ENCODE results near the gene SRRM1. TPM values are rescaled to one million over a fixed set of nuclear protein-coding genes. Genes with fewer than 3 reads are reported as not detected.
"Not testable (repeated sequence)": the region's sequence is repeated elsewhere in the genome, so short reads cannot be mapped to it uniquely, and the experiment has no call there.

The SRRM1 gene
- total RNA-seq, 2 experiments from 2014 or later, result 189 to 207 TPM

DNA sequence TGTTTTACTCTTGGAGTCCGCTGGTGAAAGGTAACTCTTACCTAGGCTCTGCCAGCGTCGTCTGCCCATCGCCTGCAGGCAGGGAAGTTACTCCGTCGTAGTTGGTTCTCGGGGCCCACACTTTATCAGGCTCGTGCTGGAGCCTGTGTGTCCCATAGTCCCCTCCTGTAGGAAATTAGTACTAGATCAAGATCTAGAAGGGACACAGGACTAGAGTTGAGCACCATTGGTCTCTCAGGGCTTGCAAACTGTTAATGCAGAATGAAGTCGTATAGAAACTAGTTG is 940 bp downstream of the SRRM1 start:
- Mint-ChIP-seq H3K4me1 (ENCODE audit: low read depth) (peaks cover 51% of the 10 kb centered on the region), H3K27ac (peak overlapping the region; percentile 90), H3K27me3 (ENCODE audit: low read depth) (no peaks in the 10 kb centered on the region), H3K9me3 (ENCODE audit: insufficient read depth) (no peaks in the 10 kb centered on the region), H3K4me3 (peak overlapping the region; percentile 96), H3K36me3 (ENCODE audit: low read depth) (peaks cover 54% of the 10 kb centered on the region)
- CTCF ChIA-PET, result interaction anchor here (1.4 to 2.0 kb wide), 2 partner anchors 44 to 229 kb away, joined by 7 read pairs; partner anchors contain the start of gene NIPAL3
- DNase-seq, result no peak
- no peak for ATAC-seq
- POLR2A ChIA-PET, result interaction anchor here (0.7 to 1.2 kb wide), 5 partner anchors 9 to 227 kb away, joined by 3 to 4 read pairs (median 3); partner anchors contain the start of gene RCAN3

DNA sequence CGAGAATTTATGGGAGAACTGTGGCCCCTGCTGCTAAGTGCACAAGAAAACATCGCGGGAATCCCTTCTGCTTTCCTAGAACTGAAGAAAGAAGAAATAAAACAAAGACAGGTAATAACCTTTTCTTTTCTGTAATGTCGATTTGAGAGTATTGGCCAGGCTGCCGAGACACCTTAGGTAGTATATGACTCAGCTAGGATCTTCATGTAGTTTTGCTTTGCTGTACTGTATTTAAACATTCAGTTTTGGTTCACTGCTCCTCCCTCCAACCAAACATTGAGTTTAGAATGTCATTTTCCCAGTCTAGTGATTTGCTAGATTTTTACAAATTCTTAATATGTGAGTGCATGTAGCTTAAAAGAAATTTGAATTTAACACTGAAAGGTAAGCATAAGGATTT is 5.8 kb downstream of the SRRM1 start:
- peaks cover 43% of the 10 kb centered on the region for H3K4me1 Mint-ChIP-seq (ENCODE audit: low read depth)

DNA sequence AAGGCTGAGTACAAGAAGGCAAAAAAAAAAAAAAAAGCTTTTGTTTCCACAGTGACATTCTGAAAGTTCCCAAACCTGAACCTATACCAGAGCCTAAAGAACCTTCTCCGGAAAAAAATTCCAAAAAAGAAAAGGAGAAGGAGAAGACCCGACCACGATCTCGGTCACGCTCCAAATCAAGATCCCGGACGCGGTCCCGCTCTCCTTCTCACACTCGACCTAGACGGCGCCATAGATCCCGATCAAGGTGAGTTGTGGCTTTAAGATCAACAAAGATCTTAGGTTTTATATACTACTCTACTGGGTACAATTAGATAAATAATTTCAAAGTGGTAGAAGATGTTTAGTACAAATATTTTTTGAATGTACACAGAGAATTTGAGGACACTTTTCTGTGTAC is 9.3 kb downstream of the SRRM1 start:
- H3K9me3 Mint-ChIP-seq (ENCODE audit: insufficient read depth), result no peaks in the 10 kb centered on the region
- no peaks in the 10 kb centered on the region for H3K27me3 Mint-ChIP-seq (ENCODE audit: low read depth)
- H3K4me3 Mint-ChIP-seq, result no peak overlapping the region
- peaks cover 87% of the 10 kb centered on the region for H3K36me3 Mint-ChIP-seq (ENCODE audit: low read depth)
- DNase-seq (no peak), ATAC-seq (no peak)
- peaks cover 19% of the 10 kb centered on the region for H3K4me1 Mint-ChIP-seq (ENCODE audit: low read depth)
- no peak overlapping the region for H3K27ac Mint-ChIP-seq
- ChIA-PET POLR2A (no interaction called here), CTCF (no interaction called here)

More for the DNA sequence above, 5.8 kb downstream of the SRRM1 start:
- ATAC-seq (no peak), DNase-seq (no peak)
- Mint-ChIP-seq H3K4me3 (no peak overlapping the region), H3K27me3 (ENCODE audit: low read depth) (no peaks in the 10 kb centered on the region), H3K9me3 (ENCODE audit: insufficient read depth) (no peaks in the 10 kb centered on the region), H3K27ac (no peak overlapping the region), H3K36me3 (ENCODE audit: low read depth) (peaks cover 89% of the 10 kb centered on the region)
- ChIA-PET POLR2A (no interaction called here), CTCF (interaction anchor here (0.8 kb wide), 1 partner anchor 107 kb away, joined by 3 read pairs; no protein-coding TSS in a partner anchor)

DNA sequence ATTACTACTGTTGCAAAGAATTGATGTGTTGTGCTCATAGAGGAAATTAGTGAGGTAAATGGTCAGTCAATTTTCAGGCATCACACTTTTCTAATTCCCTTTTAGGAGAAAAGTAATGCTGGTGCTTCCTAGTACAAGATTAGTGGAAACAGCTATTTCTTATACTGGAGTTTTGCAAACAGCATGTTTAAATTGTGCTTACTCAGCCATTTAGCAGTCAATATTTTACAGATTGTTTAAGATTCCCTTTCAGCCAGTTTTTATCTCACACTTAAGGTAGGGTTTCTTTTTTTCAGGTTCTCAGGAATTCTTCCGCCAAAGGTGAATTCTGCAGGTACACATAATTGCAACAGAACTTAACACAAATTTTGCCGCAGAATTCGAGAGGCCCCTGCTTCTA is 10.9 kb downstream of the SRRM1 start:
- no peak for DNase-seq
- ChIA-PET CTCF (interaction anchor here (1.3 to 1.9 kb wide), 4 partner anchors 17 to 238 kb away, joined by 3 to 5 read pairs (median 4); partner anchors contain the start of genes CLIC4 and NIPAL3), POLR2A (no interaction called here)
- Mint-ChIP-seq H3K36me3 (ENCODE audit: low read depth) (peaks cover 80% of the 10 kb centered on the region), H3K27me3 (ENCODE audit: low read depth) (no peaks in the 10 kb centered on the region), H3K4me1 (ENCODE audit: low read depth) (peaks cover 17% of the 10 kb centered on the region), H3K9me3 (ENCODE audit: insufficient read depth) (no peaks in the 10 kb centered on the region), H3K4me3 (no peak overlapping the region), H3K27ac (no peak overlapping the region)
- ATAC-seq, result no peak

DNA sequence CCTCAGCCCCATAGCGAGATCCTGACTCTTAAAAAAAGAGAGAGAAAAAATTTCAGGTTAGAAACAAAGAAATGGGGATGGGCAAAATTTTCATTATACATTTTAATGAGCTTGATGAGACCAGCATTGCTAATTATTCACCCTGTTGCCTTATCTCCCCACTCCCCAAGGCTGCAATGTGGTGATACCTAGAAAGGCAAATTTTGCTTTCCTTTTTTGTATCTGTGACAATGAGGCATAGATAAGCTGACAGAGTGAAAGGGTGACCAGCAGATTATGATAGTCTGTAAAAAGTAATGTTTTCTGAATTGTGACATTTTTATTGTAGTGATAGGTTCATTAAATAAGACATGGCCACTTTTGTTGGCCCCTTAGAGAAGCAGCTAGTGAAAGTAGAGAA is 12.9 kb downstream of the SRRM1 start:
- POLR2A ChIA-PET, result no interaction called here
- ATAC-seq, result no peak

DNA sequence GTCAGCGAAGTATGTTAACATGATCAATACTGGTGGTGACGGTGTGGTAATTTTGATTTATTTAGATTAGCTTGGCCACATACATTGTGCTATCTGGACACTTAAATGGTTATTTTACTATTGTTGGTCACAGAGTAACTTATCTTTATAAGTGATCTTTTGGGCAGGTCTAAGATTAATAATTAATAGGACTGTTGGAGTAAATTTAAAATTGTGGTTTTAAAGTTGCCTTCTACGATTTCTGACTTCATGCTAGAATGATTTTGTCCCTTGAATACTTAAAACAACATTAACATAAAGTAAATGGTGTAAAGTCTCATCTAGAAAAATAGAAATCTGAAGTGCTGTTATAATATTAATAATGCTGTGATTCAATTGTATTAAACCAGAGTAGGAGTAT is 14.7 kb downstream of the SRRM1 start:
- ChIA-PET POLR2A (no interaction called here), CTCF (interaction anchor here (1.1 to 1.5 kb wide), 3 partner anchors 173 to 266 kb away, joined by 3 to 4 read pairs (median 3); partner anchors contain the start of gene NIPAL3)
- Mint-ChIP-seq H3K27me3 (ENCODE audit: low read depth) (no peaks in the 10 kb centered on the region), H3K4me3 (no peak overlapping the region), H3K36me3 (ENCODE audit: low read depth) (peaks cover 74% of the 10 kb centered on the region), H3K27ac (no peak overlapping the region), H3K4me1 (ENCODE audit: low read depth) (peaks cover 20% of the 10 kb centered on the region), H3K9me3 (ENCODE audit: insufficient read depth) (no peaks in the 10 kb centered on the region)
- DNase-seq (no peak), ATAC-seq (no peak)

More for the DNA sequence above, 12.9 kb downstream of the SRRM1 start:
- Mint-ChIP-seq H3K36me3 (ENCODE audit: low read depth) (peaks cover 74% of the 10 kb centered on the region), H3K4me3 (no peak overlapping the region), H3K9me3 (ENCODE audit: insufficient read depth) (no peaks in the 10 kb centered on the region), H3K4me1 (ENCODE audit: low read depth) (peaks cover 22% of the 10 kb centered on the region), H3K27ac (no peak overlapping the region), H3K27me3 (ENCODE audit: low read depth) (no peaks in the 10 kb centered on the region)
- CTCF ChIA-PET, result interaction anchor here (1.0 to 1.9 kb wide), 5 partner anchors 19 to 456 kb away, joined by 3 to 8 read pairs (median 3); no protein-coding TSS in a partner anchor
- DNase-seq, result no peak

DNA sequence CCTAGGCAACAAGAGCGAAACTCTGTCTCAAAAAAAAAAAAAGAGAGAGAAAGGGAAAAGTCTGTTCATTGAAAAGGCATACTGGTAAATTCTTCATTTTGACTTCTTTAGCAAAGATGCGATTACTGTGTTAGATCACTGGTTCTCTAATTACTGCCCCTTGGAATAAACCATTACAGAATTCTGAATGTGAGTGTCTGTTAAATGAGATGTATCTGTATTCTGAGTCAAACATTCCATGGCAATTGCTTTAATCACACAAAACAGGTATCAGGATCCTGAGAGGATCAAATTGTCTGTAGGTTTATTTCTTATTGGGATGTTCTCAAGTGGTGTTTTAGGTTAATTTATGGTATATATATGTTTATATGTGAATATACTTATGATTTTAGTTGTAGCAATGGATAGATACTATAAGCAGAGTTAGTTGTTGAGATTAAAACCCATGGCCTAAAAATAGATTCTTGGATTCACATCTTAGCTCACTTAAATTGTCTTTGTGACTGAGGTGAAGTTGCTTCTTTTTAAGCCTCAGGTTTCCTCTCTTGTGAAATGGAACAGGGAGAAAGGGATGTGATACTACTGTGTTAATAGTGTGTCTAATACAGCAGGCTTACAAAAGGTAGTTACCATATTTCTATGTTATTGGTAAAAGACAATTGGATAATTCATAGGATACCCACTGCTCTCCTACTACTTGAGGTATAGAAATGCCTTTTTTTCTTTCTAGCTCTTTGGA is 16.2 kb downstream of the SRRM1 start:
- H3K4me1 Mint-ChIP-seq (ENCODE audit: low read depth), result peaks cover 19% of the 10 kb centered on the region
- POLR2A ChIA-PET, result interaction anchor here (1.2 to 1.6 kb wide), 2 partner anchors 10 to 16 kb away, joined by 4 to 5 read pairs; partner anchors contain the start of gene SRRM1
- peaks cover 75% of the 10 kb centered on the region for H3K36me3 Mint-ChIP-seq (ENCODE audit: low read depth)

DNA sequence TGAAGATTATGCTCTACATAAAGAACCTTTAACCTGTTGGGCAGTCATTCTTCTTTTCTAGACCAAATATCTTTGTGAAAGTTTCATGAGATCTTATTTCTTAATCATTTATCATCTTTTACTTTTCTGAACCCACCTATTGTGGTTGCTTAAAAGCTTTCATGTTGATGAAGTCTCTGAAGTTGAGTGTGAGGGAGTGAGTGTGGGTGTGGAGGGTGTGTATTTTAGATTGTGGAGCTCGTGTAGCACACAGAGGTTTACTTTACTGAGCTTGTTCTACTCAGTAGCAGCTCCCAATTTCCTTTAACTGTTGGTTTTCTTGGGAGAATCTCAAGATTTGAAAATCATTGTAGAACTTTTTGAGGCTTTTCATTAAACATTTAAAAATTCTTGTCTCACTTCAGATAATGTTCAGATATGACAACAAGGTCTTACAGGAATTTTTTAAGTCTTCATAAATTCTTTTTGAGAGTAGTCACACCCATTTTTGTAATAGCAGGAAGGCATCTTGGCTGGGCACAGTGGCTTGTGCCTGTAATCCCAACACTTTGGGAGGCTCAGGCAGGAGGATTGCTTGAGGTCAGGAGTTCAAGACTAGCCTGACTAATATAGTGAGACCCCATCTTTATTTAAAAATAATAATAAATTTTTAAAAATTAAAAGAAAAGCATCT is 17.0 kb downstream of the SRRM1 start:
- no peaks in the 10 kb centered on the region for H3K9me3 Mint-ChIP-seq (ENCODE audit: insufficient read depth)
- POLR2A ChIA-PET, result interaction anchor here (1.2 to 1.6 kb wide), 2 partner anchors 9 to 17 kb away, joined by 4 to 5 read pairs; partner anchors contain the start of gene SRRM1
- H3K27ac Mint-ChIP-seq, result peak overlapping the region; percentile 66
- peaks cover 19% of the 10 kb centered on the region for H3K4me1 Mint-ChIP-seq (ENCODE audit: low read depth)
- H3K4me3 Mint-ChIP-seq, result no peak overlapping the region
- peaks cover 71% of the 10 kb centered on the region for H3K36me3 Mint-ChIP-seq (ENCODE audit: low read depth)
- DNase-seq (no peak), ATAC-seq (no peak)
- H3K27me3 Mint-ChIP-seq (ENCODE audit: low read depth), result no peaks in the 10 kb centered on the region
- CTCF ChIA-PET, result interaction anchor here (0.9 to 1.4 kb wide), 5 partner anchors 11 to 245 kb away, joined by 3 to 4 read pairs (median 4); partner anchors contain the start of gene NIPAL3

More for the DNA sequence above, 16.2 kb downstream of the SRRM1 start:
- ATAC-seq, result no peak
- DNase-seq, result no peak
- H3K9me3 Mint-ChIP-seq (ENCODE audit: insufficient read depth), result no peaks in the 10 kb centered on the region
- H3K27ac Mint-ChIP-seq, result peak overlapping the region; percentile 66
- CTCF ChIA-PET, result interaction anchor here (0.9 to 1.4 kb wide), 5 partner anchors 12 to 244 kb away, joined by 3 to 4 read pairs (median 4); partner anchors contain the start of gene NIPAL3
- H3K27me3 Mint-ChIP-seq (ENCODE audit: low read depth), result no peaks in the 10 kb centered on the region
- H3K4me3 Mint-ChIP-seq, result no peak overlapping the region

DNA sequence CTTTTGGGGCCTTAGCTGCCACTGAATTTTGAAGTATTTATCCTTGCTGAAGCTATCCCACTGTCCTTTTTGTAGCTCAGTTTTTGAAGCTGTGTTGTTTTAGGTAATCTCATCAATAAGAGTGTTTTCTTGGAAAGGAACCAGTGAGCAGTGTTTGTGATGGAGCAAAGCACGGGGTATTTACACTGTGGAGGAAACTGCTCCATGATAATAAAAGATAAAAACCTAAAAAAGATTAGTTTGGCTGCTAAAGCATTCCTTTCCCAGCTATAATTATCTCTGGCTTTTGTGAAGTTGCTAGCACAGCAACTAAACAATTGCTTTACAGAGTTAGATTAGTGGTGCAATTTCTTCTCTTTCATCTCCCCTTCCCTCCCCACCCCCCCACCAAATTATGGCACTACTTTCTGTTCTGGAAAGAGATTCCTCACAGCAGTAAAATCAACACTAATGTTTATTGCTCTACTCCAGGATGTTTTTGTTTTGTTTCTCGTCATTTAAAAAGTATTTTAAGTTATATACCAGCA is 21.5 kb downstream of the SRRM1 start:
- ATAC-seq, result no peak
- no peaks in the 10 kb centered on the region for H3K9me3 Mint-ChIP-seq (ENCODE audit: insufficient read depth)
- no peaks in the 10 kb centered on the region for H3K27me3 Mint-ChIP-seq (ENCODE audit: low read depth)
- H3K4me3 Mint-ChIP-seq, result no peak overlapping the region
- no peak for DNase-seq
- ChIA-PET POLR2A (no interaction called here), CTCF (interaction anchor here (0.9 to 1.2 kb wide), 3 partner anchors 10 to 166 kb away, joined by 3 to 5 read pairs (median 3); no protein-coding TSS in a partner anchor)
- no peak overlapping the region for H3K27ac Mint-ChIP-seq
- H3K36me3 Mint-ChIP-seq (ENCODE audit: low read depth), result peaks cover 73% of the 10 kb centered on the region
- peaks cover 7% of the 10 kb centered on the region for H3K4me1 Mint-ChIP-seq (ENCODE audit: low read depth)

DNA sequence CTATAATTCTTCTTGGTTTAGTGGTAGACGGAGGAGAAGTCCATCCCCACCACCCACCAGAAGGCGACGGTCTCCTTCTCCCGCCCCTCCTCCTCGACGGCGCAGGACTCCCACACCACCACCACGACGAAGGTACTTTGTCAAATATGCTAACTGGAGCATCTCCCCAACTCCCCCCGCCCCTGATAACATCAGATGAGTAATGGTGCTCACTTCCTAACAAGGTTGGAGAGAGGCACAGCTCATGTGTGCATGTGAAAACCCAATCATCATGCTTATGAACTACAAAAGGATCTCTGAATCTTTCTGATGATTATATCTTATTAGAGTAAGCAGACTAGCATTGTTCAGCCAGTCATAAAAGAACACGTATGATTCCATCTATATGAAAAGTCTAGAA is 23.7 kb downstream of the SRRM1 start:
- CTCF ChIA-PET, result interaction anchor here (0.6 kb wide), 1 partner anchor 1180 kb away, joined by 4 read pairs; no protein-coding TSS in a partner anchor
- DNase-seq (no peak), ATAC-seq (no peak)
- POLR2A ChIA-PET, result no interaction called here
- Mint-ChIP-seq H3K36me3 (ENCODE audit: low read depth) (peaks cover 75% of the 10 kb centered on the region), H3K27me3 (ENCODE audit: low read depth) (no peaks in the 10 kb centered on the region), H3K4me1 (ENCODE audit: low read depth) (peaks cover 5% of the 10 kb centered on the region), H3K27ac (no peak overlapping the region), H3K9me3 (ENCODE audit: insufficient read depth) (no peaks in the 10 kb centered on the region), H3K4me3 (no peak overlapping the region)

DNA sequence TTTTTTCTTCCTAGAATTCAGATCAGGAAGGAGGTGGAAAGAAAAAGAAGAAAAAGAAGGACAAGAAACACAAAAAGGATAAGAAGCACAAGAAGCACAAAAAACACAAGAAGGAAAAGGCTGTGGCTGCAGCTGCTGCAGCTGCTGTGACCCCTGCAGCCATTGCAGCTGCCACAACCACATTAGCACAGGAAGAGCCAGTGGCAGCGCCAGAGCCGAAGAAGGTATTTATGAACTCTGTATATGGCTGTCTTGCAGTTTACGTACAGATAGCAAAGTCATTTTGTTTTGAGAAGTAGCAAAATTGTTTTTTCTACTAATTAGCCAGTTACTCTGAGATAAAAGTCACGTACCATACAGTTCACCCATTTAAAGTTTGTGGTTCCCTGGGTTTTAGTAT is 28.3 kb downstream of the SRRM1 start:
- peaks cover 66% of the 10 kb centered on the region for H3K36me3 Mint-ChIP-seq (ENCODE audit: low read depth)
- peak; percentile 49 for ATAC-seq

More for the DNA sequence above, 28.3 kb downstream of the SRRM1 start:
- DNase-seq; H3K27ac Mint-ChIP-seq; H3K4me1 Mint-ChIP-seq (ENCODE audit: low read depth); H3K4me3 Mint-ChIP-seq; H3K27me3 Mint-ChIP-seq (ENCODE audit: low read depth); H3K9me3 Mint-ChIP-seq (ENCODE audit: insufficient read depth): not testable (repeated sequence)
- ChIA-PET POLR2A (interaction anchor here (0.7 kb wide), 1 partner anchor 135 kb away, joined by 4 read pairs; no protein-coding TSS in a partner anchor), CTCF (interaction anchor here (0.8 to 2.4 kb wide), 5 partner anchors 11 to 164 kb away, joined by 3 to 11 read pairs (median 4); no protein-coding TSS in a partner anchor)
